Cardiac fibroblast (primary cell): ENCODE measurements around the gene GPR173.

Experiments used
- DNase-seq, 2 donors: peaks; one replicate each; pipeline versions ENCODE4 v3.0.0 to v3.0.0-alpha.2; 2010; ENCODE audit warnings: low read depth in 2 of 2
- H3K4me3 ChIP-seq, 2 donors: replicated peaks in 1 of 2; 1 replicate in 1 of 2; 2 replicates in 1 of 2; pipeline ENCODE4 v1.5.1; 2011; ENCODE audit warnings: low read depth in 2 of 2, low read length in 2 of 2, mild to moderate bottlenecking in 2 of 2, moderate library complexity in 1 of 2
- CTCF ChIP-seq: IDR thresholded peaks from one replicate; pipeline ENCODE4 v1.5.1; 2011; ENCODE audit warnings: low read depth, mild to moderate bottlenecking, low read length, inconsistent platforms

GPR173 gene

GRCh38 chrX:53075011-53075410 is 26.4 kb downstream of the GPR173 start:
- no peak for DNase-seq
- no peak for TF ChIP-seq CTCF
- H3K4me3 ChIP-seq: no peak overlapping the region

GRCh38 chrX:53076671-53077070 is 28.1 kb downstream of the GPR173 start:
- DNase-seq: no peak
- no peak overlapping the region for H3K4me3 ChIP-seq
- TF ChIP-seq CTCF: no peak

- no peak for DNase-seq
- no peak for TF ChIP-seq CTCF
- H3K4me3 ChIP-seq: no peak overlapping the region
Measured at GRCh38 chrX:53077207-53078197, 28.9 kb downstream of the GPR173 start.

- TF ChIP-seq CTCF: no peak
- no peak overlapping the region for H3K4me3 ChIP-seq
- no peak for DNase-seq
Measured at GRCh38 chrX:53078943-53079342, 30.4 kb downstream of the GPR173 start.

GRCh38 chrX:53080628-53081580 is 32.3 kb downstream of the GPR173 start:
- TF ChIP-seq CTCF: no peak
- peak; percentile 33 to 37 for DNase-seq

GRCh38 chrX:53081925-53082772 is 33.6 kb downstream of the GPR173 start, which contains the start of gene TSPYL2:
TSS of gene TSPYL2 (plus strand) at chrX:53082367. CDS start at chrX:53082499, 132 bp downstream.
- H3K4me3 ChIP-seq: peak within 1 kb of the TSS; percentile 70 to 72
- DNase-seq: peak; percentile 94 to 98
- TF ChIP-seq CTCF: no peak

More at GRCh38 chrX:53080628-53081580, 32.3 kb downstream of the GPR173 start:
- peak overlapping the region in 1 of 2 donors; percentile 30 for H3K4me3 ChIP-seq
